Measurements from ENCODE around the gene MXI1.
"Not testable (repeated sequence)": the region's sequence is repeated elsewhere in the genome, so short reads cannot be mapped to it uniquely, and the experiment has no call there.

MXI1 gene

DNA sequence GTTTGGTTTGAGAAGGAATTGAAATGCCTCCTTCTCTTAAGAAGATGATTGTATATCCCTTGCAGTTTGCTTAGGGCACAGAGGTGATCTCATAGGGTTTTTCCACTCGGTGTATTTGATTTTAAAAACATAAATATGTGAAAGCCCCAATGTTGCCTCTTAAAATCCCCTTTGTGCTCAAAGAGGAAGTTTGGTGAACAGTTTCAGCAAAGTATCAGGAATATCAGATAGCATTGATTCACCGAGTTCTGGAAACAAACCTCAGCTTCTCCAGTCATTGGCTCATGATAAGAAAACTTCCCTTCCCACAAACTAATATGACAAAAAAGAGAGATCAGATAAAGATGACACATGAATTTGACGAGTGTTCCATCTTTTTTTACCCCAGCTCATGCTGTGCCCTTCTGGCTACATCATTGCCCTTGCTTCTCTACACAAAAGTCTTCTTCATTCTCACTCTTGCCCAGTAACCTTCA lies 117.4 kb downstream of the MXI1 start:
- DNase-seq = no peak

DNA sequence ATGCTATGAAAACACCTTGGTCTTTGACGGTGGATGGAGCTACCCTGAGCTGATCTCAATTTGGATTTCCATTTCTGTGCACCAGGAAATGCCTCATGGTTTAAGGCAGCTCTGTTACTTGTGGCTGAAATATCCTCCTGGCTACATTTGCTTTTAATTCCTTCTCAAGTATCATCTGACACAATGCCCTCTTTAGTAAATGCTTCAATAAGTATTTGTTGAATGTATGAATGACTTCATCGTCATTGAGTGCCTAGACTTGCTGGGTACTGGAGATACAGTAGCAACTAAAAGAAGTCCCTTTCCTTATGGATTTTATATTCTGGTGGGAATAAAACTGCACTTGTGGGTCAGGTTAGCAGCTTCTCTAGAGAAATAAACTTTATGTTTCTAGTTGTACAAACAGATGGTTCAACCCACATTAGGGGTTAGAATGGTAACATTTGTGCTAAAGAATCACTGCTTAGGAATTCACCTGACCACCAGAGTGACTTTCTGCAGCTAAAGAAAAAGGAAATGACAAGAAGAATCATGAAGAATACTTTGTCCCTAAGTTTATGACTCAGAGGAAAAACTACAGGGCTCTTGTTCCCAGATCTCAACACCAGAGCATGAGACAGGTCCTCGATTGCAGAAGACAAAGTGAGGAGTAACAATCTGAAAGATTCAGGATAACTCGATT lies 119.1 kb downstream of the MXI1 start:
- peak; percentile 89 for DNase-seq

DNA sequence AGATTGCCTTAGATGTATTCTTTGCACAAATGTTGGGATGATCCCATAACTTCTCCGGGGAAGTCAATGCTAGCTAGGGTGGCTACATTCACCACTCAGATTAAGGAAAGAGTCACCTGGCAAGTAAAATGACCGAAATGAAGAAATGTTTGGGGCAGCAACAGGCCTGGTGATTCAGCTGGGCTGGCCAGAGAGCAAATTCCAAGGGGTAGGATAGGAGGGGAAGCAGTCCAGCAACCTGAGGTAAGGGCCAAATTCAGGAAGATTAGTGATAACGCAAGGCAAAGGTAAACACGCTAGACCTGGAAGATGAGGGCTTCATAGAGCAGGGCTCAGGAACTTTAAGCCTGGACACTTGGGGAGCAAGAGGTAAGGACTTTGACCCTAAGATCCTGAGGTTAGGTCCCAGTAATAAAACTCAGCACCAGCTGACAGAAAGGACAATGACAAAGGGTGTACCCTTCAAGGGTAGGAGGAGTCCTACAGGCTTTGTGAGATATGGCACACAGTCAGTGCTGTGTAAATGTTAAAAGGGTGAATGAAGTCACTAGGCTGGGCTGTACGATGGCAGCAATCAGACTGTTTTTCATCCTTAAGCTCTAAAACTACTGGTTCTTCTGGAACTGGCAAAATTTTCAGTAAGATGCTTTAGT lies 120.0 kb downstream of the MXI1 start:
- no peak for DNase-seq

DNA sequence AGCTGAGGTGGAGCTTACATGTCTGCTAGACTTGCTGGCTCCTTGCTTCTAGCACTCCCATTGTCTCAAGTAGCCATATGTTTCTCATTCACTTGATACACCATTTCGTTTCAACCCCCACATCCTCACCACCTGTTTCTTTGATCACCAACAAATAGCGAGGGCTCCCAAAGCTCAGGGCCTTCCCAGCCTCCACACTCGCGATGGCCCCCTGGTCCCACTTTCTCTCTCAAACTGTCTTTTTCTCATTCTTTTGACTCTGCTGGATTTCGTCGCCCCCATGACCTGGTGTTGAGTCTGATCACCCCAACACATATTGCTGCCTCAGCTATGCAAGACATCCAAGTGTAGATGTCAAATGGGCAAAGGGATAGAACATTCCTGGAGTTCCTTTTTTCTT lies 123.3 kb downstream of the MXI1 start:
- no peak for DNase-seq

DNA sequence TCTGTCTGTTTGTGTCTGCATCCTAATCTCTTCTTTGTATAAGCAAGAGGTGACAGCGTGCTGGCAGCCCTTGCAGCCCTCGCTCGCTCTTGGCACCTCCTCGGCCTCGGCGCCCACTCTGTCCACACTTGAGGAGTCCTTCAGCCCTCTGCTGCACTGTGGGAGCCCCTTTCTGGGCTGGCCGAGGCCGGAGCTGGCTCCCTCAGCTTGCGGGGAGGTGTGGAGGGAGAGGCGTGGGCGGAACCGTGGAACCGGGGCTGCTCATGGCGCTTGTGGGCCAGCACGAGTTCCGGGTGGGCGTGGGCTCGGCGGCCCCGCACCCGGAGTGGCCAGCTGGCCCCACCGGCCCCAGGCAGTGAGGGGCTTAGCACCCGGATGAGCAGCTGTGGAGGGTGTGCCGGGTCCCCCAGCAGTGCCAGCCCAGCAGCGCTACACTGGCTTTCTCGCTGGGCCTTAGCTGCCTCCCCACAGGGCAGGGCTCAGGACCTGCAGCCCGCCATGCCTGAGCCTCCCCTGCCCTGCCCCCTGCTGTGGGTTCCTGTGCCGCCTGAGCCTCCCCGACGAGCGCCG lies 123.9 kb downstream of the MXI1 start:
- DNase-seq = not testable (repeated sequence)

DNA sequence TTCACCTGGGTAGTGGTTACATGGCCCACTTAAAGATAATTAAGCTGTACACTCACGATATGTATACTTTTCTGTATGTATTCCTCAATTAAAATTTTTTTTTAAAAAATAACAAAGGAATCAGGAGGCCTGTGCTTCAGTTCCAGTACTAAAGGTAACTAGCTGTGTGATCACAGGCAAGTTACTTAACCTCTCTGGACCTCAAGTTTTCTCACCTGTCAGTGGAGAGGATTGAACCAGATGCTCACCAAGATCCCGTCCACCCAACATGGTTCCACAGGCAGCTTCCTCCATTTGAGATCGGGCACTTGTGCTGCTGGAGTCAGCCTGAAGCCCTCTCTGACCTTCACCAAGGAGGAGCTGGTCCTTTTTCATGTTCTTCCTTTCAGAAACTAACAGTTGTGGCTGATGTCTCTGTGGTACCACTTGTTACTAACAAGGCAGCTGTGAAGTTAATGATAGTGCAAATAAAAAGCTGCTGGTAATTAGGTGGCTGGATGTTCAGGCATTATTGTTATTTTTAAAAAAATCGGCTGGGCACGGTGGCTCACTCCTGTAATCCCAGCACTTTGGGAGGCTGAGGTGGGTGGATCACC lies 126.8 kb downstream of the MXI1 start:
- no peak for DNase-seq

DNA sequence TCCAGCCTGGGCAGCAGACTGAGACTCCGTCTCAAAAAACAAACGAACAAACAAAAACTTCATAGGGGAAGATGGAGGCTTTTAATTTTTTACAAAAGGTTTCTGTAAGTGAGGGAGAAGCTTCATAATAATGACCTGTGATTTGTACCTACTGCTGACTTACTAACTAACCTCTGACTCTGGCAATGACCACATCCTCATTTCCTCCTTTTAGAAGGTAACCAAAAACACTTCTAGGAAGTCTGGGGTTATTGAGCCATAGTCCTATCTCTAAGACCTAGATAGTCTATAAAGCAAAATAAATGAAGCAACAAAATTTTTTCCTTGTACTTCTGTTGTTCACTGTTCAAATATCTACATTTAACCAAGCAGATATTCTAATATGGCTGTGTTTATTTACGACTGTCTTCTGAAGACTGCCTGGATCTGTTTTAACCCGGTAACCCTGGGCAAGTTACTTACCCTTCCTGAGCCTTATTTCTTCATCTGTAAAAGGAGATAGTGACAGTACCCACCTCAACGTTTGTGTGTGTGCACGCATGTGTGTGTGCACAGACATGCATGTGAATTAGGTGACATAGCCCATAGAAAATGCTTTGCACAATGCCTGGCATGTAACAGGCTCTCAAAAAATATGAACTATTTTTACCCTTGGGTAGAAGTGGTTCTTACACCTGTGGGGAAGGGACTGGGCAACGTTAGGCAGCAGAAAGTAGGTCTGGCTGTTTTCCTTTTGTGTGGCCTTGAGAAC lies 128.1 kb downstream of the MXI1 start:
- DNase-seq = no peak

DNA sequence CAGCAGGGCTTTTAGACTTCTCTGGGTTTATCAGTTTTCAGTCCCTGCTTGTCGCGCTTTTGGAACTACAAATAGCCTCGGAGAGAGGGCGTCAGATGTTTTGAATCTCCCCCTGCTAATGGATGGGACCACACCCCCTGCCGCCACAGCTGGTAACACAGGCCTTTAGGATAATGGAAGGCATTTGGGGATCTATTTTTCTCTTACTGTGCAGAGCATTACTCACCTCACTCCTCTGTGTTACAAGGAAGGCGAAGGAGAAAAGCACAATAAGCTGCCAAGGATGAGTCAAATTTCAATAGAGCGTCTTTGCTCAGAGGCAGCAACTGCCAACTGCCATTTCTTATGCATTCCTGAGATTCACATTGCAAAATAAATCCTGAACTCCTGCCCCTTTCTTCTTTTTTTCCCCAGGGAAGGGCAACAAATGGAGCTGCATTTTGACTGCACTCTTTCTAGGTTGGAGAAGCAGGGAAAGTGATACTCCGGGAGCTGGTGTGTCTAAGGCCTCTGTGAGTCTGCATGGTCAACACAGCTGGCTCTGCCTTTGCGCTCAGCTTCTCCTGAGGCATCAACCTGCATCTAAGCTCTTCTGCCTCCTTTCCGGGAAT lies 128.8 kb downstream of the MXI1 start:
- DNase-seq = peak; percentile 97
